ENCODE measurements around the gene MTUS2.

- no peak for TF ChIP-seq TAF1 (IDR thresholded peaks at IDR 0.05; ENCODE audit: borderline replicate concordance, low read depth, low read length)
- TF ChIP-seq EZH2 (IDR thresholded peaks at IDR 0.05; ENCODE audit: borderline replicate concordance, control insufficient read depth, low read depth, low read length): no peak
- TF ChIP-seq MTA3 (IDR thresholded peaks at IDR 0.05; ENCODE audit: borderline replicate concordance, low read length): no peak
- no peak for TF ChIP-seq POLR2AphosphoS2 (IDR thresholded peaks at IDR 0.05; ENCODE audit: low read depth, low read length)
- TF ChIP-seq RAD21 (IDR thresholded peaks at IDR 0.05; ENCODE audit: insufficient read depth, low read depth, low read length): no peak
- TF ChIP-seq STAT3 (IDR thresholded peaks at IDR 0.05; ENCODE audit: low read depth, low read length): no peak
- no peak for TF ChIP-seq SPI1 (IDR thresholded peaks at IDR 0.05; ENCODE audit: borderline replicate concordance, insufficient read depth, low read depth, low read length)
- TF ChIP-seq, protein P1, sequence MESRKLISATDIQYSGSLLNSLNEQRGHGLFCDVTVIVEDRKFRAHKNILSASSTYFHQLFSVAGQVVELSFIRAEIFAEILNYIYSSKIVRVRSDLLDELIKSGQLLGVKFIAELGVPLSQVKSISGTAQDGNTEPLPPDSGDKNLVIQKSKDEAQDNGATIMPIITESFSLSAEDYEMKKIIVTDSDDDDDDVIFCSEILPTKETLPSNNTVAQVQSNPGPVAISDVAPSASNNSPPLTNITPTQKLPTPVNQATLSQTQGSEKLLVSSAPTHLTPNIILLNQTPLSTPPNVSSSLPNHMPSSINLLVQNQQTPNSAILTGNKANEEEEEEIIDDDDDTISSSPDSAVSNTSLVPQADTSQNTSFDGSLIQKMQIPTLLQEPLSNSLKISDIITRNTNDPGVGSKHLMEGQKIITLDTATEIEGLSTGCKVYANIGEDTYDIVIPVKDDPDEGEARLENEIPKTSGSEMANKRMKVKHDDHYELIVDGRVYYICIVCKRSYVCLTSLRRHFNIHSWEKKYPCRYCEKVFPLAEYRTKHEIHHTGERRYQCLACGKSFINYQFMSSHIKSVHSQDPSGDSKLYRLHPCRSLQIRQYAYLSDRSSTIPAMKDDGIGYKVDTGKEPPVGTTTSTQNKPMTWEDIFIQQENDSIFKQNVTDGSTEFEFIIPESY (IDR thresholded peaks at IDR 0.05): no peak
- TF ChIP-seq CREB1 (IDR thresholded peaks at IDR 0.05; ENCODE audit: low read depth): no peak
- no peak for TF ChIP-seq PKNOX1 (IDR thresholded peaks at IDR 0.05)
- no peak for TF ChIP-seq RFX5 (IDR thresholded peaks at IDR 0.05; ENCODE audit: low read depth, low read length)
These were observed 705.6 kb downstream of the MTUS2 start for GRCh38 chr13:29525757-29526156.
